H1 (cell line): ENCODE measurements around the gene HSD17B4. TPM values are rescaled to one million over a fixed set of nuclear protein-coding genes. Genes with fewer than 3 reads are reported as not detected.

ENCODE experiments used
- CTCF ChIA-PET: fragments of 300-600 bp; sonication (Branson Sonifier 250); formaldehyde crosslinking; loops from one replicate; lab custom pipeline; 2021; ENCODE audit not compliant: partially characterized antibody; lab: Charles Lee
- POLR2A ChIA-PET: fragments of 300-600 bp; sonication (Branson Sonifier 250); formaldehyde crosslinking; loops from one replicate; lab custom pipeline; 2021; ENCODE audit warnings: inconsistent platforms; ENCODE audit not compliant: partially characterized antibody; lab: Charles Lee
- DNase-seq, 2 experiments: peaks; one replicate each; pipeline versions ENCODE4 v3.0.0 to v3.0.0-alpha.2; 2010 to 2022; ENCODE audit warnings: low spot score in 2 of 2, low read depth in 1 of 2, mixed read lengths in 1 of 2
- FAIRE-seq: peaks from 2 replicates; lab custom pipeline; 2011; peaks lifted over from hg19 to GRCh38; lab: Jason Lieb, UNC
- H2AFZ ChIP-seq: 2 replicates; pipeline ENCODE4 v1.8.1; 2012; ENCODE audit warnings: low read length, inconsistent platforms
- H2AK5ac ChIP-seq: 2 replicates; pipeline ENCODE4 v1.6.1; 2013; ENCODE audit warnings: low read depth, low read length
- H2BK120ac ChIP-seq: replicated peaks from 2 replicates; pipeline ENCODE3; 2013; ENCODE audit warnings: low read depth, low read length, inconsistent platforms
- H2BK12ac ChIP-seq: 2 replicates; pipeline ENCODE4 v1.6.1; 2013; ENCODE audit warnings: low read depth, low read length
- H2BK15ac ChIP-seq: 2 replicates; pipeline ENCODE4 v1.6.1; 2013; ENCODE audit warnings: low read length
- H2BK20ac ChIP-seq: 2 replicates; pipeline ENCODE4 v1.6.1; 2013; ENCODE audit warnings: low read length
- H2BK5ac ChIP-seq: 2 replicates; pipeline ENCODE4 v1.6.1; 2013; ENCODE audit warnings: low read depth, low read length
- H3K14ac ChIP-seq: 2 replicates; pipeline ENCODE4 v1.6.1; 2013; ENCODE audit warnings: inconsistent platforms; ENCODE audit not compliant: insufficient read length
- H3K18ac ChIP-seq: 2 replicates; pipeline ENCODE4 v1.6.1; 2013; ENCODE audit warnings: low read length; ENCODE audit errors: extremely low read depth
- H3K23ac ChIP-seq: 2 replicates; pipeline ENCODE4 v1.6.1; 2013; ENCODE audit warnings: inconsistent platforms; ENCODE audit not compliant: insufficient read length
- H3K23me2 ChIP-seq: 2 replicates; pipeline ENCODE4 v1.6.1; 2013; ENCODE audit warnings: low read depth, low read length
- H3K27ac ChIP-seq: 2 replicates; pipeline ENCODE4 v1.6.1; 2011; ENCODE audit warnings: low read depth, low read length, inconsistent platforms
- H3K27me3 ChIP-seq, 4 experiments: replicated peaks in 1 of 4; 1 replicate in 1 of 4; 2 replicates in 3 of 4; pipeline versions ENCODE4 v1.6.1 to v1.8.1; 2011 to 2013; ENCODE audit warnings: low read length in 3 of 4, mild to moderate bottlenecking in 3 of 4, inconsistent platforms in 2 of 4, mixed read lengths in 2 of 4, moderate library complexity in 1 of 4; ENCODE audit not compliant: control insufficient read depth in 3 of 4, insufficient read depth in 3 of 4; ENCODE audit errors: extremely low read depth in 1 of 4
- H3K36me3 ChIP-seq, 4 experiments: 2 replicates each; pipeline versions ENCODE4 v1.6.1 to v1.8.1; 2011 to 2013; ENCODE audit warnings: mild to moderate bottlenecking in 4 of 4, low read length in 3 of 4, moderate library complexity in 2 of 4, control low read depth in 1 of 4, inconsistent platforms in 1 of 4; ENCODE audit not compliant: insufficient read depth in 4 of 4, control insufficient read depth in 2 of 4
- H3K4ac ChIP-seq: replicated peaks from 2 replicates; pipeline ENCODE3; 2013; ENCODE audit warnings: low read length, low read depth, mixed read lengths, inconsistent platforms; ENCODE audit not compliant: insufficient read length
- H3K4me1 ChIP-seq, 4 experiments: replicated peaks in 1 of 4; 1 replicate in 1 of 4; 2 replicates in 3 of 4; pipeline versions ENCODE4 v1.6.1 to v1.8.1; 2011 to 2013; ENCODE audit warnings: low read length in 3 of 4, inconsistent platforms in 2 of 4, mixed read lengths in 1 of 4; ENCODE audit not compliant: insufficient read depth in 4 of 4, control insufficient read depth in 3 of 4
- H3K4me2 ChIP-seq, 2 experiments: 2 replicates each; pipeline versions ENCODE4 v1.6.1 to v1.8.1; 2011 to 2013; ENCODE audit warnings: low read depth in 2 of 2, low read length in 2 of 2, control low read depth in 1 of 2, inconsistent platforms in 1 of 2, mild to moderate bottlenecking in 1 of 2; ENCODE audit not compliant: insufficient read depth in 1 of 2
- H3K4me3 ChIP-seq, 4 experiments: fragments of 200-600, 300-600 bp in 1 of 4; sonication (generic), shearing (Covaris generic), sonication (Bioruptor Twin) in 1 of 4; 2 replicates each; pipeline versions ENCODE4 v1.5.1 to v1.8.1; 2011 to 2016; ENCODE audit warnings: low read length in 4 of 4, low read depth in 3 of 4, control low read depth in 2 of 4, inconsistent platforms in 2 of 4, mild to moderate bottlenecking in 2 of 4, mixed read lengths in 1 of 4, moderate library complexity in 1 of 4; ENCODE audit not compliant: insufficient read depth in 2 of 4; ENCODE audit errors: extremely low read depth in 1 of 4
- H3K56ac ChIP-seq: replicated peaks from 2 replicates; pipeline ENCODE3; 2013; ENCODE audit warnings: low read depth, mild to moderate bottlenecking, mixed read lengths, low read length, inconsistent platforms; ENCODE audit not compliant: insufficient read length
- H3K79me1 ChIP-seq: 2 replicates; pipeline ENCODE4 v1.6.1; 2013; ENCODE audit warnings: low read depth, low read length, control low read depth
- H3K79me2 ChIP-seq, 2 experiments: 2 replicates each; pipeline versions ENCODE4 v1.6.1 to v1.8.1; 2012 to 2013; ENCODE audit warnings: low read length in 2 of 2, mild to moderate bottlenecking in 2 of 2, inconsistent platforms in 1 of 2; ENCODE audit not compliant: insufficient read depth in 2 of 2, control insufficient read depth in 1 of 2
- H3K9ac ChIP-seq, 4 experiments: replicated peaks in 1 of 4; 1 replicate in 1 of 4; 2 replicates in 3 of 4; pipeline versions ENCODE4 v1.6.1 to v1.8.1; 2011 to 2013; ENCODE audit warnings: low read depth in 3 of 4, low read length in 3 of 4, control low read depth in 2 of 4, mild to moderate bottlenecking in 2 of 4, moderate library complexity in 2 of 4, inconsistent platforms in 1 of 4; ENCODE audit errors: extremely low read depth in 1 of 4
- H3K9me3 ChIP-seq, 2 experiments: 2 replicates each; pipeline versions ENCODE4 v1.6.1 to v1.8.1; 2012 to 2013; ENCODE audit warnings: mild to moderate bottlenecking in 2 of 2, moderate library complexity in 2 of 2, control low read depth in 1 of 2, inconsistent platforms in 1 of 2, low read depth in 1 of 2, low read length in 1 of 2, mixed read lengths in 1 of 2; ENCODE audit not compliant: insufficient read depth in 2 of 2
- H4K20me1 ChIP-seq, 2 experiments: replicated peaks in 1 of 2; 2 replicates each; pipeline versions ENCODE3 to v1.8.1; 2011 to 2013; ENCODE audit warnings: inconsistent platforms in 2 of 2, low read length in 2 of 2, mild to moderate bottlenecking in 1 of 2; ENCODE audit not compliant: insufficient read depth in 2 of 2, control insufficient read depth in 1 of 2
- H4K5ac ChIP-seq: 2 replicates; pipeline ENCODE4 v1.6.1; 2013; ENCODE audit warnings: low read length, low read depth, mixed read lengths, inconsistent platforms; ENCODE audit not compliant: insufficient read length
- H4K8ac ChIP-seq: 2 replicates; pipeline ENCODE4 v1.8.0; 2013; ENCODE audit warnings: mild to moderate bottlenecking, moderate library complexity, low read length, inconsistent platforms; ENCODE audit not compliant: insufficient read depth; ENCODE audit errors: extremely low read depth
- H4K91ac ChIP-seq: replicated peaks from 2 replicates; pipeline ENCODE3; 2013; ENCODE audit warnings: low read length, mixed read lengths, inconsistent platforms; ENCODE audit not compliant: insufficient read length
- ASH2L ChIP-seq: fragments of 200-600, 300-600 bp; sonication (generic); IDR thresholded peaks from one replicate; pipeline ENCODE4 v1.7.1; 2017; ENCODE audit warnings: low read length
- BACH1 ChIP-seq: IDR thresholded peaks from 2 replicates; pipeline ENCODE4 v1.6.1; 2012; ENCODE audit warnings: low read length, improper control_type of control experiment
- CHD1 ChIP-seq: IDR thresholded peaks from 2 replicates; pipeline ENCODE4 v1.6.1; 2012; ENCODE audit warnings: low read depth, low read length, improper control_type of control experiment
- FOSL1 ChIP-seq: IDR thresholded peaks from 2 replicates; pipeline ENCODE4 v1.6.1; 2011; ENCODE audit warnings: mild to moderate bottlenecking, low read depth, low read length, moderate library complexity; ENCODE audit not compliant: insufficient read depth
- GABPA ChIP-seq: IDR thresholded peaks from 2 replicates; pipeline ENCODE4 v1.6.1; 2011; ENCODE audit warnings: mild to moderate bottlenecking, low read length, moderate library complexity, borderline replicate concordance; ENCODE audit not compliant: insufficient read depth
- HDAC2 ChIP-seq, 2 experiments: fragments of 300-600 bp in 1 of 2; sonication (generic) in 1 of 2; IDR thresholded peaks; 2 replicates each; pipeline ENCODE4 v1.6.1; 2011 to 2012; ENCODE audit warnings: low read depth in 2 of 2, low read length in 2 of 2, mild to moderate bottlenecking in 2 of 2, moderate library complexity in 2 of 2, borderline replicate concordance in 1 of 2, inconsistent platforms in 1 of 2
- JUN ChIP-seq: IDR thresholded peaks from 2 replicates; pipeline ENCODE4 v1.6.1; 2011; ENCODE audit warnings: low read depth, mild to moderate bottlenecking, improper control_type of control experiment, low read length
- NRF1 ChIP-seq: IDR thresholded peaks from 2 replicates; pipeline ENCODE4 v1.6.1; 2011; ENCODE audit warnings: mild to moderate bottlenecking, low read depth, low read length, improper control_type of control experiment
- POLR2A ChIP-seq, 2 experiments: IDR thresholded peaks; 1 replicate in 1 of 2; 2 replicates in 1 of 2; pipeline ENCODE4 v1.6.1; 2011; ENCODE audit warnings: low read depth in 2 of 2, low read length in 2 of 2, mild to moderate bottlenecking in 2 of 2; ENCODE audit errors: control extremely low read depth in 1 of 2
- POU5F1 ChIP-seq: IDR thresholded peaks from 2 replicates; pipeline ENCODE4 v1.6.1; 2011; ENCODE audit warnings: low read depth, mild to moderate bottlenecking, low read length, moderate library complexity
- RFX5 ChIP-seq: IDR thresholded peaks from 2 replicates; pipeline ENCODE4 v1.6.1; 2011; ENCODE audit warnings: low read depth, low read length, improper control_type of control experiment, borderline replicate concordance
- SAP30 ChIP-seq: fragments of 300-600 bp; sonication (generic); IDR thresholded peaks from 2 replicates; pipeline ENCODE4 v1.7.1; 2012; ENCODE audit warnings: low read length, moderate library complexity, mild to moderate bottlenecking, inconsistent platforms; ENCODE audit not compliant: insufficient read depth, insufficient replicate concordance
- SIN3A ChIP-seq, 2 experiments: IDR thresholded peaks in 1 of 2; conservative IDR thresholded peaks in 1 of 2; 2 replicates each; pipeline ENCODE4 v1.6.1; 2011 to 2012; ENCODE audit warnings: low read length in 2 of 2, improper control_type of control experiment in 1 of 2, low read depth in 1 of 2, mild to moderate bottlenecking in 1 of 2
- SP4 ChIP-seq: IDR thresholded peaks from 2 replicates; pipeline ENCODE4 v1.6.1; 2012; ENCODE audit warnings: low read length, inconsistent platforms
- ZNF274 ChIP-seq: IDR thresholded peaks from 2 replicates; pipeline ENCODE4 v1.7.0; 2012; ENCODE audit warnings: low read length, borderline replicate concordance; ENCODE audit errors: extremely low read depth
- WGBS, 2 experiments: shearing (Covaris generic) in 1 of 2; methylation state at CpG; one replicate each; pipeline versions ENCODE4 v1.1.6 to v1.1.7; 2013 to 2015; ENCODE audit warnings: low lambda C conversion rate in 2 of 2, mixed read lengths in 2 of 2, inconsistent platforms in 1 of 2, low coverage in 1 of 2, missing lambda C conversion rate in 1 of 2; ENCODE audit not compliant: insufficient replicate concordance in 2 of 2, insufficient coverage in 1 of 2, insufficient read length in 1 of 2; ENCODE audit errors: extremely low coverage in 1 of 2, missing lambda C conversion rate in 1 of 2; 5-methylcytosine and 5-hydroxymethylcytosine counted together
- polyA plus RNA-seq, 7 experiments: library from polyadenylated mRNA; depleted of rRNA in 3 of 7; stranded (reverse) in 5 of 7; unstranded in 2 of 7; fragments of >200 nt in 5 of 7; fragments of 200-250 nt in 2 of 7; gene quantifications; 1 replicate in 5 of 7; 2 replicates in 1 of 7; 4 replicates in 1 of 7; pipeline versions ENCODE4 v1.2.1 to v1.2.3, GENCODE V29; 2011 to 2013; ENCODE audit warnings: missing spikeins in 2 of 7, mixed read lengths in 2 of 7
- total RNA-seq: library from RNA; stranded (reverse); fragmentation: NEBNext Ultra II Directional; extraction: Animal tissue kit (Norgen Biotek cat#: 25700); gene quantifications from 2 replicates; pipeline ENCODE4 v1.2.1, GENCODE V29; 2021

Gene HSD17B4
- total and polyA plus RNA-seq, 2 of the 8 experiments (the other 6 are each of a cell fraction or from before 2014, with no cell fraction given) = 305 to 369 TPM

DNA sequence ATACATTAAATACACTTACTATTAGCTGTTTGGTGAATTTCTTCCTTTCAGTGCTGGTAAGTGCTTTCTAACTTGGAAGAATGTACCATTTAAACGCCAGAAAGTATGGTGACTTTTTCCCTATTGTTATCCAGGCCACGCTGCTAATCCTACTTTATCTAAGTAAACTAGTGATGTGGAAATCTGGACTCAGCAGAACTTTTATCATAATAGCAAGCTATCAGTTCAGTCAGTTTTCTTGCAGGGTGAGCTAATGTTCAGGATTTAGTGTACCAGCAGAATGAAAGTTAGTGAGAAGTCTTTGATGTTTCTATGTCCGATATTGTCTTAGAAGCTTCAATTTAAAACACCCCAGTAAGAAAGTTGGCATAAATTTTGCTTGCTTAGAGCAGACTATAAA is 72.2 kb downstream of the HSD17B4 start:
- Histone ChIP-seq H3K79me1 (no peaks in the 10 kb centered on the region), H2BK5ac (no peak overlapping the region), H3K56ac (no peak overlapping the region), H4K5ac (no peak overlapping the region), H3K9me3 (no peaks in the 10 kb centered on the region), H4K8ac (no peak overlapping the region), H3K27me3 (peaks cover 0 to 2% (median 0%) of the 10 kb centered on the region in 4 experiments; a peak in 1 of 7 replicates), H2BK15ac (no peak overlapping the region), H2BK120ac (no peak overlapping the region), H2BK20ac (no peak overlapping the region), H3K18ac (no peak overlapping the region), H3K79me2 (no peaks in the 10 kb centered on the region), H2AFZ (no peak overlapping the region), H3K4me3 (no peak overlapping the region), H2AK5ac (no peak overlapping the region), H3K9ac (no peak overlapping the region), H3K4me1 (no peaks in the 10 kb centered on the region), H3K23me2 (no peaks in the 10 kb centered on the region), H2BK12ac (no peak overlapping the region), H3K4ac (no peak overlapping the region), H3K23ac (no peak overlapping the region), H3K14ac (no peak overlapping the region), H4K91ac (no peak overlapping the region), H3K36me3 (peaks cover 0 to 30% (median 4%) of the 10 kb centered on the region in 4 experiments; a peak in 4 of 8 replicates), H3K4me2 (no peak overlapping the region), H3K27ac (no peak overlapping the region), H4K20me1 (no peaks in the 10 kb centered on the region)
- FAIRE-seq (no peak), DNase-seq (no peak)
- WGBS, 2 experiments = 83% methylated on average over 3 of the region's 3 CpGs; no CpG with 5 or more reads in 1 of the 2 experiments
- ChIA-PET POLR2A (no interaction called here), CTCF (interaction anchor here (0.7 to 1.1 kb wide), 2 partner anchors 33 to 53 kb away, joined by 3 read pairs; no protein-coding TSS in a partner anchor)
- no peak for TF ChIP-seq NRF1
- TF ChIP-seq ASH2L = no peak
- TF ChIP-seq JUN = no peak
- no peak for TF ChIP-seq POLR2A (IDR thresholded peaks at IDR 0.05; ENCODE audit: control extremely low read depth in 1 of 2, low read depth in 2 of 2, low read length in 2 of 2)
- no peak for TF ChIP-seq BACH1
- no peak for TF ChIP-seq HDAC2 (IDR thresholded peaks at IDR 0.05; ENCODE audit: borderline replicate concordance in 1 of 2, low read depth in 2 of 2, low read length in 2 of 2)
- TF ChIP-seq RFX5 = no peak
- no peak for TF ChIP-seq ZNF274
- no peak for TF ChIP-seq POU5F1
- no peak for TF ChIP-seq SAP30
- TF ChIP-seq CHD1 = no peak
- TF ChIP-seq FOSL1 = no peak
- TF ChIP-seq SIN3A (conservative IDR thresholded peaks at IDR 0.05 in 1 of 2, IDR thresholded peaks at IDR 0.05 in 1 of 2; ENCODE audit: low read depth in 1 of 2, low read length in 2 of 2) = no peak
- no peak for TF ChIP-seq GABPA
- no peak for TF ChIP-seq SP4
